GM21723 (cell line): ENCODE measurements around the gene RAB3GAP1.
"Not testable (repeated sequence)": the region's sequence is repeated elsewhere in the genome, so short reads cannot be mapped to it uniquely, and the experiment has no call there.

Experiments
- ATAC-seq: cut with Tn5 transposase; IDR thresholded peaks from one replicate; pipeline ENCODE4 v1.9.1; 2021; ENCODE audit warnings: mild to moderate bottlenecking, moderate library complexity; ENCODE audit not compliant: unreplicated experiment

RAB3GAP1 gene

GRCh38 chr2:135052997-135053474, 944 bp downstream of the RAB3GAP1 start:
- ATAC-seq = peak; percentile 45

- ATAC-seq = no peak
Measured at GRCh38 chr2:135055182-135055786, 3.2 kb downstream of the RAB3GAP1 start.

GRCh38 chr2:135056790-135057189, 4.7 kb downstream of the RAB3GAP1 start:
- no peak for ATAC-seq

GRCh38 chr2:135059577-135059976, 7.5 kb downstream of the RAB3GAP1 start:
- no peak for ATAC-seq

GRCh38 chr2:135063210-135063609, 11.1 kb downstream of the RAB3GAP1 start:
- no peak for ATAC-seq

- ATAC-seq = no peak
Measured at GRCh38 chr2:135064149-135064548, 12.1 kb downstream of the RAB3GAP1 start.

GRCh38 chr2:135066710-135067109, 14.6 kb downstream of the RAB3GAP1 start:
- ATAC-seq = no peak

GRCh38 chr2:135072125-135072997, 20.3 kb downstream of the RAB3GAP1 start:
- no peak for ATAC-seq

GRCh38 chr2:135074216-135074615, 22.1 kb downstream of the RAB3GAP1 start:
- ATAC-seq = no peak

- ATAC-seq = no peak
Measured at GRCh38 chr2:135076556-135076955, 24.5 kb downstream of the RAB3GAP1 start.

GRCh38 chr2:135078417-135078816, 26.3 kb downstream of the RAB3GAP1 start:
- ATAC-seq = no peak

- ATAC-seq = no peak
Measured at GRCh38 chr2:135086222-135086621, 34.1 kb downstream of the RAB3GAP1 start.

- not testable (repeated sequence) for ATAC-seq
Measured at GRCh38 chr2:135089597-135089996, 37.5 kb downstream of the RAB3GAP1 start.

- ATAC-seq = no peak
Measured at GRCh38 chr2:135091681-135092080, 39.6 kb downstream of the RAB3GAP1 start.

GRCh38 chr2:135093193-135093592, 41.1 kb downstream of the RAB3GAP1 start:
- no peak for ATAC-seq

GRCh38 chr2:135093670-135094330, 41.7 kb downstream of the RAB3GAP1 start:
- ATAC-seq = no peak

GRCh38 chr2:135094508-135094907, 42.4 kb downstream of the RAB3GAP1 start:
- ATAC-seq = no peak

GRCh38 chr2:135095591-135095990, 43.5 kb downstream of the RAB3GAP1 start:
- ATAC-seq = no peak

GRCh38 chr2:135096665-135097446, 44.8 kb downstream of the RAB3GAP1 start:
- ATAC-seq = no peak

- ATAC-seq = no peak
Measured at GRCh38 chr2:135097532-135098231, 45.6 kb downstream of the RAB3GAP1 start.
